OCI-LY7 (cell line): ENCODE results near the gene SORCS1. TPM values are rescaled to one million over a fixed set of nuclear protein-coding genes. Genes with fewer than 3 reads are reported as not detected.

ENCODE experiments used
- BruUV-seq: library from RNA; stranded (reverse); fragments of 400-500 nt; replicated peaks from 2 replicates; lab custom pipeline; 2021; lab: Mats Ljungman, UMichigan
- CTCF ChIA-PET: fragments of 300-600 bp; sonication (Branson Sonifier 250); formaldehyde crosslinking; loops from one replicate; lab custom pipeline; 2022; ENCODE audit warnings: antibody characterized with exemption; ENCODE audit not compliant: unreplicated experiment; lab: Charles Lee
- POLR2A ChIA-PET: fragments of 300-600 bp; sonication (Branson Sonifier 250); formaldehyde crosslinking; loops from one replicate; lab custom pipeline; 2022; ENCODE audit warnings: antibody characterized with exemption; lab: Charles Lee
- DNase-seq: peaks from one replicate; pipeline ENCODE4 v3.0.0-alpha.2; 2015; ENCODE audit warnings: low spot score
- H2AFZ ChIP-seq: fragments of 200-600 bp; sonication (generic), shearing (Covaris generic); 2 replicates; pipeline ENCODE4 v1.6.1; 2014; ENCODE audit warnings: mild to moderate bottlenecking, antibody characterized with exemption, low read length, moderate library complexity
- H3K27ac ChIP-seq: fragments of 200-600 bp; sonication (generic); 2 replicates; pipeline ENCODE4 v1.5.1; 2014; ENCODE audit warnings: mixed run types, low read depth, mild to moderate bottlenecking, moderate library complexity, low read length, inconsistent platforms; ENCODE audit not compliant: poor library complexity, severe bottlenecking
- H3K36me3 ChIP-seq: fragments of 200-600 bp; sonication (generic); 2 replicates; pipeline ENCODE4 v1.6.1; 2014; ENCODE audit warnings: mild to moderate bottlenecking, antibody characterized with exemption, low read length, moderate library complexity, mixed read lengths; ENCODE audit not compliant: insufficient read depth
- H3K4me1 ChIP-seq: fragments of 200-600 bp; sonication (generic); 2 replicates; pipeline ENCODE4 v1.5.1; 2014; ENCODE audit warnings: mild to moderate bottlenecking, low read length; ENCODE audit not compliant: insufficient read depth, poor library complexity, severe bottlenecking
- H3K4me2 ChIP-seq: fragments of 200-600 bp; sonication (generic); 2 replicates; pipeline ENCODE4 v1.6.1; 2014; ENCODE audit warnings: mild to moderate bottlenecking, low read length
- H3K4me3 ChIP-seq: fragments of 200-600 bp; sonication (generic); 2 replicates; pipeline ENCODE4 v1.5.1; 2014; ENCODE audit warnings: mild to moderate bottlenecking, low read depth, low read length; ENCODE audit not compliant: poor library complexity, severe bottlenecking
- H3K79me2 ChIP-seq: fragments of 200-600 bp; sonication (generic); 2 replicates; pipeline ENCODE4 v1.6.1; 2016; ENCODE audit warnings: low read depth, mild to moderate bottlenecking, low read length, moderate library complexity, mixed read lengths; ENCODE audit not compliant: insufficient read depth
- H3K9me2 ChIP-seq: fragments of 200-600 bp; sonication (generic); 2 replicates; pipeline ENCODE4 v1.6.1; 2016; ENCODE audit warnings: mild to moderate bottlenecking, low read length, mixed read lengths; ENCODE audit not compliant: insufficient read depth
- H3K9me3 ChIP-seq: fragments of 200-600 bp; sonication (generic); 2 replicates; pipeline ENCODE4 v1.6.1; 2014; ENCODE audit warnings: mild to moderate bottlenecking, mixed run types, low read length, mixed read lengths
- H4K20me1 ChIP-seq: fragments of 200-600 bp; sonication (generic); 2 replicates; pipeline ENCODE4 v1.6.1; 2014; ENCODE audit warnings: mild to moderate bottlenecking, antibody characterized with exemption, low read length, moderate library complexity, mixed read lengths; ENCODE audit not compliant: insufficient read depth
- EZH2phosphoT487 ChIP-seq: fragments of 200-600 bp; sonication (generic); IDR thresholded peaks from 2 replicates; pipeline ENCODE4 v1.6.1; 2018; ENCODE audit warnings: low read depth, borderline replicate concordance, mild to moderate bottlenecking, mixed run types, antibody characterized with exemption, low read length, moderate library complexity, mixed read lengths
- intact Hi-C: fragments of 100-400 bp; cut with micrococcal nuclease; formaldehyde crosslinking; loops from one replicate; pipeline ENCODE4 v1.10.0; 2022; ENCODE audit not compliant: unreplicated experiment
- total RNA-seq, 2 experiments: library from RNA; depleted of rRNA in 1 of 2; stranded (reverse); fragments of >200 nt in 1 of 2; shearing (Covaris generic) in 1 of 2; gene quantifications; 2 replicates each; pipeline ENCODE4 v1.2.3, GENCODE V29; 2014 to 2022
- TF ChIP-seq, protein P1 (sequence below): fragments of 200-600 bp; sonication (generic); conservative IDR thresholded peaks from 2 replicates; pipeline ENCODE4 v1.5.1; 2014; ENCODE audit warnings: mild to moderate bottlenecking, antibody characterized with exemption, low read length, moderate library complexity, mixed read lengths

Gene SORCS1
- total RNA-seq, 2 experiments from 2014 or later: not detected

DNA sequence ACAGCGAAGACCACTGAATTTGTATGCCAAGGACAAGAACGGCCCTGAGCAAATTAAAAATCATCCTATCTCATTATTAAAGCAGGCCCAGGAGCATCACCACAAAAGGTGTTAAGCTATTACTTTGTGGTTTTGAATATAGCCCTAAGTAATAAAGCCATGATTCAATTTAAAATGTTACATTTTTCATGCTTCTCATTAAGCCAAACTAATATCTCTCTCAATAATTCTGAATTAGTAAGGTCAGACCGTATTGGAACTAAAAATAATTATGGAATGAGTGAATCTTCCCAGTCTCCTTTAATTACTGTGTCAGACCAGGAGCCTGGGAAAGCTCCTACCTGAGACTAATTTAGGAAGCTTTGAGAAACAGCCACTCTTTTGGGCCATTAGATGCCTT lies 162.4 kb downstream of the SORCS1 start:
- Histone ChIP-seq H3K9me3 (no peaks in the 10 kb centered on the region), H3K79me2 (no peaks in the 10 kb centered on the region), H3K4me3 (no peak overlapping the region), H2AFZ (no peak overlapping the region), H4K20me1 (no peaks in the 10 kb centered on the region), H3K4me1 (no peaks in the 10 kb centered on the region), H3K4me2 (no peak overlapping the region), H3K36me3 (no peaks in the 10 kb centered on the region), H3K9me2 (no peaks in the 10 kb centered on the region), H3K27ac (no peak overlapping the region)
- ChIA-PET CTCF (no interaction called here), POLR2A (interaction anchor here (1.0 kb wide), 1 partner anchor 100 kb away, joined by 3 read pairs; no protein-coding TSS in a partner anchor)
- intact Hi-C loops: no loop called here
- no peak for TF ChIP-seq EZH2phosphoT487
- TF ChIP-seq, protein P1, sequence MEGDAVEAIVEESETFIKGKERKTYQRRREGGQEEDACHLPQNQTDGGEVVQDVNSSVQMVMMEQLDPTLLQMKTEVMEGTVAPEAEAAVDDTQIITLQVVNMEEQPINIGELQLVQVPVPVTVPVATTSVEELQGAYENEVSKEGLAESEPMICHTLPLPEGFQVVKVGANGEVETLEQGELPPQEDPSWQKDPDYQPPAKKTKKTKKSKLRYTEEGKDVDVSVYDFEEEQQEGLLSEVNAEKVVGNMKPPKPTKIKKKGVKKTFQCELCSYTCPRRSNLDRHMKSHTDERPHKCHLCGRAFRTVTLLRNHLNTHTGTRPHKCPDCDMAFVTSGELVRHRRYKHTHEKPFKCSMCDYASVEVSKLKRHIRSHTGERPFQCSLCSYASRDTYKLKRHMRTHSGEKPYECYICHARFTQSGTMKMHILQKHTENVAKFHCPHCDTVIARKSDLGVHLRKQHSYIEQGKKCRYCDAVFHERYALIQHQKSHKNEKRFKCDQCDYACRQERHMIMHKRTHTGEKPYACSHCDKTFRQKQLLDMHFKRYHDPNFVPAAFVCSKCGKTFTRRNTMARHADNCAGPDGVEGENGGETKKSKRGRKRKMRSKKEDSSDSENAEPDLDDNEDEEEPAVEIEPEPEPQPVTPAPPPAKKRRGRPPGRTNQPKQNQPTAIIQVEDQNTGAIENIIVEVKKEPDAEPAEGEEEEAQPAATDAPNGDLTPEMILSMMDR: no peak
- no peak for DNase-seq
- no TSS peak for BruUV-seq

DNA sequence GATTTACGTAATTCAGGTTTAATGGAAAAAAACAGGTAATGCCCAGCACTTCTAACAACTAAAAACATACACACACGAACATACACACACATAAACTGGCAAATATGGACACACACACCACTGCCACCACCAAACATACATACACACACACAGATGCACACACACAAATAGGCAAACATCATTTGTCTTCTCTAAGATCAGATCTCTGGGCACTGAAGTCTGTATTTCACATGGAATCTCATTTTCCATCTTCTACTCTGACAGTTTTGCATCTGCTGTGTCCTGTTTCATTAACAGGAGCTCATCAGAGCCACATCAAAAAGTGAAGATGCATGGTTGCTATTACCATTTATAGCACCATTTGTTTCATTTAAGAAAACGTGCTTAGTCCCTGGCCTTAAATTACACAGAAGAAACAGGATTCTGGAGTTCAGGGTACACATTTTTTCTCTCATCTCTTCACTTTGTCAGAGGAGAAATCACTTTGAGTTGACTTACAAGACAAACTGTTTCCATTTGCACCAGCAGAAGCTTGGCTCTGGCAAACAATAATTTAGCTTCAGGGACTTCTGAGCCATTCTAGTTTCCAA lies 165.3 kb downstream of the SORCS1 start:
- Histone ChIP-seq H3K9me3 (no peaks in the 10 kb centered on the region), H3K27ac (no peak overlapping the region), H3K4me1 (no peaks in the 10 kb centered on the region), H4K20me1 (no peaks in the 10 kb centered on the region), H3K36me3 (no peaks in the 10 kb centered on the region), H3K4me2 (no peak overlapping the region), H3K4me3 (no peak overlapping the region), H3K79me2 (no peaks in the 10 kb centered on the region), H2AFZ (no peak overlapping the region), H3K9me2 (no peaks in the 10 kb centered on the region)
- BruUV-seq: no TSS peak
- POLR2A ChIA-PET: no interaction called here
- CTCF ChIA-PET: no interaction called here
- intact Hi-C loops: no loop called here
- DNase-seq: no peak
- TF ChIP-seq EZH2phosphoT487: no peak
- TF ChIP-seq, protein P1: no peak

- Histone ChIP-seq H3K9me2 (no peaks in the 10 kb centered on the region), H3K27ac (no peak overlapping the region), H3K79me2 (no peaks in the 10 kb centered on the region), H3K4me3 (no peak overlapping the region), H4K20me1 (no peaks in the 10 kb centered on the region), H3K4me1 (no peaks in the 10 kb centered on the region), H3K4me2 (no peak overlapping the region), H2AFZ (no peak overlapping the region), H3K9me3 (no peaks in the 10 kb centered on the region), H3K36me3 (no peaks in the 10 kb centered on the region)
- ChIA-PET POLR2A (interaction anchor here (0.6 kb wide), 1 partner anchor 255 kb away, joined by 3 read pairs; no protein-coding TSS in a partner anchor), CTCF (no interaction called here)
- no peak for DNase-seq
- intact Hi-C loops: no loop called here
- TF ChIP-seq, protein P1: no peak
- TF ChIP-seq EZH2phosphoT487: no peak
- BruUV-seq: no TSS peak
Observed at GRCh38 chr10:106997721-106998120, 166.8 kb downstream of the SORCS1 start.
